ENCODE results near the gene RNU6-9.

RNU6-9 gene

DNA sequence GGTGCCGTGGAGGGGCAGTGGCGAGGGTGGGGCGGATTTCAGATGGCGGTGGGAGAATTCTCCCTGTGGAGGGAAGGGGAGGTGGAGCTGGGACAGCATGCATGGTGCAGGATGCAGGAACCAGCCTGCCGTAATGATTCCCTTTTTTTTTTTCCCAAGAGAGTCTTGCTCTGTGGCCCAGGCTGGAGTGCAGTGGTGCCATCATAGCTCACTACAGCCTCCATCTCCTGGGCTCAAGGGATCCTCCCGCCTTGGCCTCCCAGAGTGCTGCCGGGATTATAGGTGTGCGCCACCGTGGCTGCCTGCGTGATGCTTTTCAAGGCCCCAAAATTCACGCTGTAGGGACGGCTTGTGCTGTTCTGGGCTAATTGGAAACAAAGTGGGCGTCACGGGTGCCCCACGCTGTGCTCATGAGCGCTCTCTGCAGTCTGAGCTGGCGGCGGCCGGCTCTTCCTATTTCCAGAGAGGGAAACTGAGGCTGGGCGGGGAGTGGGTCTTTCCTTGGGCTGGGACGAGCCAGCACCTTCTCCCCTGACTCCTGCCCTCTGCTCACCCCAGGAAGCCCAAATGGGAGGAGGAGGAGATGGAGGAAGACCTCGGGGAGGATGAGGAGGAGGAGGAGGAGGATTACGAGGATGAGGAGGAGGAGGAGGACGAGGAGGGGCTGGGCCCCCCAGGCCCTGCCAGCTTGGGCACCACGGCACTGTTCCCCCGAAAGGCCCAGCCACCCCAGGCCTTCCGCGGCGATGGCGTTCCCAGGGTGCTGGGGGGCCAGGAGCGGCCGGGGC lies 38.8 kb downstream of the RNU6-9 start:
- no peak overlapping the region for H3K4me3 ChIP-seq (ENCODE audit: low read length in 2 of 2)
- H3K9ac ChIP-seq (ENCODE audit: low read length in 2 of 2) = no peak overlapping the region
- H3K4me1 ChIP-seq (ENCODE audit: control insufficient read depth, insufficient read depth, low read length) = peaks cover 45% of the 10 kb centered on the region
- H3K27ac ChIP-seq (ENCODE audit: low read length) = peak overlapping the region; percentile 64
- no peaks in the 10 kb centered on the region for H3K27me3 ChIP-seq (ENCODE audit: control insufficient read depth in 1 of 2, insufficient read depth in 2 of 2, low read length in 2 of 2)
- no peaks in the 10 kb centered on the region for H3K36me3 ChIP-seq (ENCODE audit: control insufficient read depth in 2 of 2, insufficient read depth in 2 of 2, low read length in 2 of 2)
- no peaks in the 10 kb centered on the region for H3K9me3 ChIP-seq (ENCODE audit: control insufficient read depth in 2 of 2, low read length in 2 of 2)

- no peaks in the 10 kb centered on the region for H3K27me3 ChIP-seq (ENCODE audit: control insufficient read depth in 1 of 2, insufficient read depth in 2 of 2, low read length in 2 of 2)
- H3K27ac ChIP-seq (ENCODE audit: low read length) = peak overlapping the region; percentile 64
- H3K9ac ChIP-seq (ENCODE audit: low read length in 2 of 2) = no peak overlapping the region
- no peaks in the 10 kb centered on the region for H3K9me3 ChIP-seq (ENCODE audit: control insufficient read depth in 2 of 2, low read length in 2 of 2)
- H3K4me3 ChIP-seq (ENCODE audit: low read length in 2 of 2) = peak overlapping the region in 1 of 2 donors; percentile 40
- no peaks in the 10 kb centered on the region for H3K36me3 ChIP-seq (ENCODE audit: control insufficient read depth in 2 of 2, insufficient read depth in 2 of 2, low read length in 2 of 2)
- peaks cover 40% of the 10 kb centered on the region for H3K4me1 ChIP-seq (ENCODE audit: control insufficient read depth, insufficient read depth, low read length)
Measured at GRCh38 chr19:932648-933552, 39.6 kb downstream of the RNU6-9 start.

DNA sequence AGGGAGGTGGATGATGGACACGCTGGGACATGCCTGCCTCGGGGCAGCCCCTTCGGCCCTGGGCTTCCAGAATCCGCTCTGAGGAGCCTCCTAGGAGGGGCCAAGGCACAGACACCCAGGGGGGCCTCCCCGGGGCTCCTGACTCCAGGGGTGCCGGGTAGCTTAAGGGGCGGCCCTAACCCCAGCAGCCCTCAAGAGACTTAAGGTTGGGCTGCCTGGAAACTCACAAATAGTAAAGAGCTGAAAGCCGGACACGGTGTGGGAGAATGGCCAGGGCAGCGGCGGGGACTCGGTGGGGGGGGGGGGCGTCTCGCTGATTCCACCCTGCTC lies 40.2 kb downstream of the RNU6-9 start:
- H3K36me3 ChIP-seq (ENCODE audit: control insufficient read depth in 2 of 2, insufficient read depth in 2 of 2, low read length in 2 of 2) = no peaks in the 10 kb centered on the region
- peaks cover 34% of the 10 kb centered on the region for H3K4me1 ChIP-seq (ENCODE audit: control insufficient read depth, insufficient read depth, low read length)
- no peaks in the 10 kb centered on the region for H3K27me3 ChIP-seq (ENCODE audit: control insufficient read depth in 1 of 2, insufficient read depth in 2 of 2, low read length in 2 of 2)
- no peak overlapping the region for H3K9ac ChIP-seq (ENCODE audit: low read length in 2 of 2)
- H3K27ac ChIP-seq (ENCODE audit: low read length) = peak overlapping the region; percentile 64
- H3K4me3 ChIP-seq (ENCODE audit: low read length in 2 of 2) = peak overlapping the region in 1 of 2 donors; percentile 40
- H3K9me3 ChIP-seq (ENCODE audit: control insufficient read depth in 2 of 2, low read length in 2 of 2) = no peaks in the 10 kb centered on the region

DNA sequence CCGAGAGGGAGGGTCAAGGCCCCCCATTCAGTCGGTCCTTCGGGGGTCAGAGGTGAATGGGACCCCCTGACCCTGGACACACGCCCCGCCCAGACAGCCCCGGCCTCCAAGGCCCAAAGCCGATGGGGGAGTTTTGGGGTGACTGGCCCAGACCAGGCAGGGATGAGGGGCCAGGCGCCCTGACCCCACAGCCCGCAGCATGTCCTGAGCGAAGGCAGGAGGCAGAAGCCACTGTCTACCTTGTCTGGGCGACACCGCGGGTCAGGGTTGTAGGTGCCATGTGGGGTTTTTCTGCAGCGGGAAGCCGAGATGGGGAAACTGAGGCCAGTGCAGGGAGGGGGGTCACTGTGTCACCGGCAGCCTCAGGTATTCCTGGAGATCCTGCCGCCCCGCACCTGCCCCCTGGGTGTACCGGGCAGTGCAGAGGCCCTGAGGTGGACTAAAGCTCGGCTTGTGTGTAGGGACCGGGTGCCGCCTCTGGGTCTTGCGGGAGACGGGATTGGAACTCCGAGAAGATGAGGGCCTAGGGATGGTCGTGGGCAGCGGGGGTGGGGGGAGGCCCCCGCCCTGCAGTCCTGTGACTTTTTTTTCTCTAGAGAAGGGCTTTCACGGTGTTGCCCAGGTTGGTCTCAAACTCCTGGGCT lies 41.0 kb downstream of the RNU6-9 start:
- Histone ChIP-seq H3K27ac (ENCODE audit: low read length) (peak overlapping the region; percentile 64), H3K9ac (ENCODE audit: low read length in 2 of 2) (no peak overlapping the region), H3K4me1 (ENCODE audit: control insufficient read depth, insufficient read depth, low read length) (peaks cover 33% of the 10 kb centered on the region), H3K36me3 (ENCODE audit: control insufficient read depth in 2 of 2, insufficient read depth in 2 of 2, low read length in 2 of 2) (no peaks in the 10 kb centered on the region), H3K9me3 (ENCODE audit: control insufficient read depth in 2 of 2, low read length in 2 of 2) (no peaks in the 10 kb centered on the region), H3K4me3 (ENCODE audit: low read length in 2 of 2) (peak overlapping the region in 1 of 2 donors; percentile 15), H3K27me3 (ENCODE audit: control insufficient read depth in 1 of 2, insufficient read depth in 2 of 2, low read length in 2 of 2) (no peaks in the 10 kb centered on the region)

- peak overlapping the region; percentile 64 for H3K27ac ChIP-seq (ENCODE audit: low read length)
- H3K9me3 ChIP-seq (ENCODE audit: control insufficient read depth in 2 of 2, low read length in 2 of 2) = no peaks in the 10 kb centered on the region
- peaks cover 33% of the 10 kb centered on the region for H3K4me1 ChIP-seq (ENCODE audit: control insufficient read depth, insufficient read depth, low read length)
- H3K36me3 ChIP-seq (ENCODE audit: control insufficient read depth in 2 of 2, insufficient read depth in 2 of 2, low read length in 2 of 2) = no peaks in the 10 kb centered on the region
- no peak overlapping the region for H3K9ac ChIP-seq (ENCODE audit: low read length in 2 of 2)
- H3K27me3 ChIP-seq (ENCODE audit: control insufficient read depth in 1 of 2, insufficient read depth in 2 of 2, low read length in 2 of 2) = no peaks in the 10 kb centered on the region
- H3K4me3 ChIP-seq (ENCODE audit: low read length in 2 of 2) = peak overlapping the region in 1 of 2 donors; percentile 15
Measured at GRCh38 chr19:934865-935479, 41.7 kb downstream of the RNU6-9 start.

- H3K36me3 ChIP-seq (ENCODE audit: control insufficient read depth in 2 of 2, insufficient read depth in 2 of 2, low read length in 2 of 2) = no peaks in the 10 kb centered on the region
- H3K9ac ChIP-seq (ENCODE audit: low read length in 2 of 2) = no peak overlapping the region
- H3K9me3 ChIP-seq (ENCODE audit: control insufficient read depth in 2 of 2, low read length in 2 of 2) = no peaks in the 10 kb centered on the region
- no peaks in the 10 kb centered on the region for H3K27me3 ChIP-seq (ENCODE audit: control insufficient read depth in 1 of 2, insufficient read depth in 2 of 2, low read length in 2 of 2)
- H3K27ac ChIP-seq (ENCODE audit: low read length) = no peak overlapping the region
- H3K4me3 ChIP-seq (ENCODE audit: low read length in 2 of 2) = no peak overlapping the region
- peaks cover 44% of the 10 kb centered on the region for H3K4me1 ChIP-seq (ENCODE audit: control insufficient read depth, insufficient read depth, low read length)
Measured at GRCh38 chr19:936175-936546, 42.9 kb downstream of the RNU6-9 start.

GRCh38 chr19:937259-937694 lies 44.0 kb downstream of the RNU6-9 start:
- no peaks in the 10 kb centered on the region for H3K9me3 ChIP-seq (ENCODE audit: control insufficient read depth in 2 of 2, low read length in 2 of 2)

GRCh38 chr19:938233-938923 lies 45.1 kb downstream of the RNU6-9 start:
- Histone ChIP-seq H3K9me3 (ENCODE audit: control insufficient read depth in 2 of 2, low read length in 2 of 2) (no peaks in the 10 kb centered on the region), H3K4me1 (ENCODE audit: control insufficient read depth, insufficient read depth, low read length) (peaks cover 40% of the 10 kb centered on the region), H3K27ac (ENCODE audit: low read length) (no peak overlapping the region), H3K4me3 (ENCODE audit: low read length in 2 of 2) (no peak overlapping the region), H3K9ac (ENCODE audit: low read length in 2 of 2) (no peak overlapping the region), H3K27me3 (ENCODE audit: control insufficient read depth in 1 of 2, insufficient read depth in 2 of 2, low read length in 2 of 2) (no peaks in the 10 kb centered on the region), H3K36me3 (ENCODE audit: control insufficient read depth in 2 of 2, insufficient read depth in 2 of 2, low read length in 2 of 2) (peaks cover 0 to 3% of the 10 kb centered on the region in 2 donors)

More at GRCh38 chr19:937259-937694, 44.0 kb downstream of the RNU6-9 start:
- no peaks in the 10 kb centered on the region for H3K27me3 ChIP-seq (ENCODE audit: control insufficient read depth in 1 of 2, insufficient read depth in 2 of 2, low read length in 2 of 2)
- H3K27ac ChIP-seq (ENCODE audit: low read length) = no peak overlapping the region
- no peaks in the 10 kb centered on the region for H3K36me3 ChIP-seq (ENCODE audit: control insufficient read depth in 2 of 2, insufficient read depth in 2 of 2, low read length in 2 of 2)
- H3K9ac ChIP-seq (ENCODE audit: low read length in 2 of 2) = no peak overlapping the region
- H3K4me1 ChIP-seq (ENCODE audit: control insufficient read depth, insufficient read depth, low read length) = peaks cover 49% of the 10 kb centered on the region
- no peak overlapping the region for H3K4me3 ChIP-seq (ENCODE audit: low read length in 2 of 2)

DNA sequence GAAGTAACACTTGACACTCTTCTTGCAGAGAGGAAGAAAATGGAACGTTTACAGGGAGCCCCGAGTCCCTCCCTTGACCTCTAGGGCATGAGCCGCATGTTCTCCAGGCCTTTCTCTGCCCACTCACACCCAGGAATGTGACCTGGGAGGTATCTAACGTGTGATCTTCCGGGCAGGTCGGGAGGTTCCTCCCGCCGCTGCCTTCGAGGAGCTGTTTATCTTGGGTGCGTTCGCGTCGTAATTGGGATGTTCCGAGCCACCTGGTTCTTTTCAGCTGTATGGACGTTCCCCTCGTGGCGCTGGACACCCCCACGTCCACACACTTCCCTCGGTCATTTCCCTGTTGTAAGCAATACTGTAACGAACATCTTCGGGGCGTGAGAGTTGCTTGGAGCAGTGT lies 46.2 kb downstream of the RNU6-9 start:
- Histone ChIP-seq H3K36me3 (ENCODE audit: control insufficient read depth in 2 of 2, insufficient read depth in 2 of 2, low read length in 2 of 2) (peaks cover 0 to 3% of the 10 kb centered on the region in 2 donors), H3K4me3 (ENCODE audit: low read length in 2 of 2) (no peak overlapping the region), H3K27ac (ENCODE audit: low read length) (no peak overlapping the region), H3K9ac (ENCODE audit: low read length in 2 of 2) (no peak overlapping the region), H3K4me1 (ENCODE audit: control insufficient read depth, insufficient read depth, low read length) (peaks cover 29% of the 10 kb centered on the region), H3K27me3 (ENCODE audit: control insufficient read depth in 1 of 2, insufficient read depth in 2 of 2, low read length in 2 of 2) (no peaks in the 10 kb centered on the region), H3K9me3 (ENCODE audit: control insufficient read depth in 2 of 2, low read length in 2 of 2) (no peaks in the 10 kb centered on the region)

DNA sequence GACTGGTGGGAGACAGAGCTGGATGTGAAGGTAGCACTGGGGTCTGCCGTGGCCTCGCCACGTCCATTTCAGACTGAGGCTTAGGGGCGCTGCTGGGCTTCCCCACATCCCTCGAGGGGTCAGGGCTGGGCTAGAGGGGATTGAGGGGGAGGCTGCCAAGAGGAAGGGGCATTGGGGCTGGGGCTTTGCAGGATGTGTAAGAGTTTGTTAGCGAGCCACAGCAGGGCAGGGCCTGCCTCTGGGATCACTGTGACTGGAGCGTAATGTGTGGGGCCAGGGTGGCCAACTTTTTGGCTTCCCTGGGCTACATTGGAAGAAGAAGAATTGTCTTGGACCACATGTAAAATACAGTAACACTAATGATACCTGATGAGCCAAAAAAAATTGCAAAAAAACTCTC lies 46.6 kb downstream of the RNU6-9 start:
- Histone ChIP-seq H3K9ac (ENCODE audit: low read length in 2 of 2) (no peak overlapping the region), H3K27me3 (ENCODE audit: control insufficient read depth in 1 of 2, insufficient read depth in 2 of 2, low read length in 2 of 2) (no peaks in the 10 kb centered on the region), H3K9me3 (ENCODE audit: control insufficient read depth in 2 of 2, low read length in 2 of 2) (no peaks in the 10 kb centered on the region), H3K36me3 (ENCODE audit: control insufficient read depth in 2 of 2, insufficient read depth in 2 of 2, low read length in 2 of 2) (peaks cover 0 to 3% of the 10 kb centered on the region in 2 donors), H3K4me1 (ENCODE audit: control insufficient read depth, insufficient read depth, low read length) (peaks cover 24% of the 10 kb centered on the region), H3K4me3 (ENCODE audit: low read length in 2 of 2) (no peak overlapping the region), H3K27ac (ENCODE audit: low read length) (peak overlapping the region; percentile 66)
